Measurements from ENCODE around the gene CINP. TPM values are rescaled to one million over a fixed set of nuclear protein-coding genes. Genes with fewer than 3 reads are reported as not detected.

Gene CINP
- total RNA-seq, 1 donor from 2014 or later = 35.5 TPM

DNA sequence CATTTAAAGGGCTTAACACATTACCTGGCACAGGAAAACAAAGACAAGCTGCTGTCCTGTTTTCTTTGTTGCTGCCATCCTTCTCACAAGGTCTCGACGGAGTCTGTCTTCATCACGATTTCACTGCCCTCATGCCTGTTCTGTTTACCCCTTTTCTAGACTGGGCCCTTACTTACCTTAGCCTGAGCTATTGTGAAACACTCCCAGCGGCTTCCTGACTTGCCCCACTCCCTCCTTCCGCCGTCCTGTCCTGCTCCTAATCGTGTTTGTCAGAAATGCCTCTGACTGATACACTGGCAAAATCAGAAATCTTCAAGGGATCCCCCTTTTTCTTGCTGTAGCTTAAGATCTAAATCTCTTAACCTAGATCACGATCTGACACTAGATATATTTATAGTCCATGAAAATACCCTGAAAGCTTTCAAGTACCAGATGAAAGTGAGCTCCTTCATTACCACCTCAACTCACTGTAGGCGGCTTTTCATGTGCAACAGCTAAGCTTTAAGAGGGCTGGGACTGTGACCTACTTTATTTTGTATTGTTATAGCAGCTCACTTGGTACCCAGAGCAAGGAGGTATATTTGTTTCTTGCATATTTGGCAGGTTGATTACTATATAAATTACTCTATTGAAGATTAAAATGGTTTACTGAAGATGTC is 32.2 kb upstream of the CINP start:
- no peak for DNase-seq (ENCODE audit: low read depth, low spot score)
- no peak overlapping the region for H3K4me3 Mint-ChIP-seq
- no peaks in the 10 kb centered on the region for H3K27me3 Mint-ChIP-seq (ENCODE audit: low read depth)
- H3K9me3 Mint-ChIP-seq = peaks cover 5% of the 10 kb centered on the region
- peaks cover 22% of the 10 kb centered on the region for H3K4me1 Mint-ChIP-seq
- TF ChIP-seq, protein P1, sequence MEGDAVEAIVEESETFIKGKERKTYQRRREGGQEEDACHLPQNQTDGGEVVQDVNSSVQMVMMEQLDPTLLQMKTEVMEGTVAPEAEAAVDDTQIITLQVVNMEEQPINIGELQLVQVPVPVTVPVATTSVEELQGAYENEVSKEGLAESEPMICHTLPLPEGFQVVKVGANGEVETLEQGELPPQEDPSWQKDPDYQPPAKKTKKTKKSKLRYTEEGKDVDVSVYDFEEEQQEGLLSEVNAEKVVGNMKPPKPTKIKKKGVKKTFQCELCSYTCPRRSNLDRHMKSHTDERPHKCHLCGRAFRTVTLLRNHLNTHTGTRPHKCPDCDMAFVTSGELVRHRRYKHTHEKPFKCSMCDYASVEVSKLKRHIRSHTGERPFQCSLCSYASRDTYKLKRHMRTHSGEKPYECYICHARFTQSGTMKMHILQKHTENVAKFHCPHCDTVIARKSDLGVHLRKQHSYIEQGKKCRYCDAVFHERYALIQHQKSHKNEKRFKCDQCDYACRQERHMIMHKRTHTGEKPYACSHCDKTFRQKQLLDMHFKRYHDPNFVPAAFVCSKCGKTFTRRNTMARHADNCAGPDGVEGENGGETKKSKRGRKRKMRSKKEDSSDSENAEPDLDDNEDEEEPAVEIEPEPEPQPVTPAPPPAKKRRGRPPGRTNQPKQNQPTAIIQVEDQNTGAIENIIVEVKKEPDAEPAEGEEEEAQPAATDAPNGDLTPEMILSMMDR (conservative IDR thresholded peaks at IDR 0.05) = no peak
- H3K36me3 Mint-ChIP-seq (ENCODE audit: low read depth) = peaks cover 34% of the 10 kb centered on the region
- peak overlapping the region; percentile 14 for H3K27ac Mint-ChIP-seq (ENCODE audit: unreplicated experiment)

DNA sequence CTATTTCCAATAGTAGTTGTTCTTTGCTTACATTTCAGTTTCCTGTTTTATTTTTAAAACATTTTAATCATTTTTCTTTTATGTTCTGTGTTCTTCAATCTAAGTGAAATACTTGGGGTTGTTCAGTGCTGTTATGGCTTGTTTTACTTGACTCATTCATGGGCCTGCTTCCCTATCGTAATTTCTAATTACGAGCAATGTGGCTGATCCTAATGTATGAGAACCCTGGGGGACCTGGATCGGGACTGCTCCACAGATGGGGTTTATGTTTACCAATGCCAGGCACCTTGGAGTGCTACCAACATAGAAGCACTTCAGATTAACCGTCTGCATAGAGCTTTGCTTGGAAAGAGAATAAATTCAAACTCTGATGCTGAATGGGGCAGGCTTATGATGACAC is 29.8 kb upstream of the CINP start:
- no peaks in the 10 kb centered on the region for H3K9me3 Mint-ChIP-seq
- H3K36me3 Mint-ChIP-seq (ENCODE audit: low read depth) = peaks cover 19% of the 10 kb centered on the region
- H3K4me1 Mint-ChIP-seq = peaks cover 30% of the 10 kb centered on the region
- peak overlapping the region; percentile 15 for H3K27ac Mint-ChIP-seq (ENCODE audit: unreplicated experiment)
- no peak overlapping the region for H3K4me3 Mint-ChIP-seq
- TF ChIP-seq, protein P1 (conservative IDR thresholded peaks at IDR 0.05) = no peak
- no peak for DNase-seq (ENCODE audit: low read depth, low spot score)
- H3K27me3 Mint-ChIP-seq (ENCODE audit: low read depth) = no peaks in the 10 kb centered on the region

DNA sequence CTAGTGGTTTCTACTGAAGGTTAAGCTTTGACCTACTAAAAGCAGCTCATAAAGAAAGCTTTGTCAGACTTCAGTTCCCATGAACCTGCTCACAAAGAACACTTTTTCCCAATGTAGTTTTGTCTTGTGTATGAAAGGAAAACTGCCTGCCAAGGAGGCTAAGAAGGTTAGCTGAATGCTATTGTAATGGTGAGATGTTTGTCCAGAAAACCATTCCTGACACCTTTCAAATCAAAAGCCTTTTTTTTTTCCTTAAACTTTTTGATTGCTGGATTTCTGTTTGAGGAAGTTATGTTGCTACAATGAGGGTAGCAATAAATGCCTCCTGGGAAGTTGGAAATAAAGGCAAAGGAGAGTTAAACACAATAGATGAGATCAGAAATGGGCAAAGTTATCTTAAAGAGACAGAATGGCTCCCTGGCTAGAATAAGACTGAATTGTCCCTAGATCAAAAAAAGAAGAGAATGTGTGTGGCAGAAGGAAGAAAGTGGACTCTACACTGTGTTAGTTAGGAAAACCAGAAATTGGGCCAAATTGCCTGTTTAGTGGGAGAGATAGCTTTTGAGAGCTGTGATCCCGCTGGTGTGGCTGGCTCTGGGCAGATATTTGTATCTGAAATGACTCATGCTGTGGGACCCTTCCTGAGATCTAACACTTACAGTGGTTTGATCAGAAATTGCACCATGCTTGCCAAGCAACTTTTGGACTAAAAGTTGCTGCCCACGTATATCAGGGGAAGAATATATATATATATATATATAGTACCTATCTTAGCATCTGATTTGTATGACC is 27.6 kb upstream of the CINP start:
- DNase-seq (ENCODE audit: low read depth, low spot score) = no peak
- peaks cover 5% of the 10 kb centered on the region for H3K36me3 Mint-ChIP-seq (ENCODE audit: low read depth)
- H3K4me3 Mint-ChIP-seq = peak overlapping the region; percentile 1
- H3K27me3 Mint-ChIP-seq (ENCODE audit: low read depth) = no peaks in the 10 kb centered on the region
- H3K4me1 Mint-ChIP-seq = peaks cover 30% of the 10 kb centered on the region
- H3K9me3 Mint-ChIP-seq = no peaks in the 10 kb centered on the region
- H3K27ac Mint-ChIP-seq (ENCODE audit: unreplicated experiment) = peak overlapping the region; percentile 85
- TF ChIP-seq, protein P1 (conservative IDR thresholded peaks at IDR 0.05) = no peak

DNA sequence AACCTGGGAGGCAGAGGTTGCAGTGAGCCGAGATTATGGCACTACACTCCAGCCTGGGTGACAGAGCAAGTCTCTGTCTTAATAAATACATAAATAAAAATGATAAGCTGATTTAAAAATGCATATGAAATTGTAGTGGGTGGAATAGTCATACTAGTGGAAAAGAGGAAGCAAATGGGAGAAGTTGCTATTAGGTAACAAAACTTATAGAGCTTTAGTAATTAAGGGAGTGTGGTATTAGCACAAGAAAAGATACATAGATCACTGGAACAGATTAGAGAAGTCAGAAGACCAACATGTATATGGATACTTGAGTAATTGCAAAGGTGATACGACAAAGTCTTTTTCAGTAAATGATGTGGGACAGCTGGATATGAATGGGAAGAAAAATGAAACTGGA is 26.6 kb upstream of the CINP start:
- no peak overlapping the region for H3K4me3 Mint-ChIP-seq
- DNase-seq (ENCODE audit: low read depth, low spot score) = no peak
- H3K36me3 Mint-ChIP-seq (ENCODE audit: low read depth) = peaks cover 5% of the 10 kb centered on the region
- H3K4me1 Mint-ChIP-seq = peaks cover 25% of the 10 kb centered on the region
- no peaks in the 10 kb centered on the region for H3K27me3 Mint-ChIP-seq (ENCODE audit: low read depth)
- TF ChIP-seq, protein P1 (conservative IDR thresholded peaks at IDR 0.05) = no peak
- H3K9me3 Mint-ChIP-seq = no peaks in the 10 kb centered on the region
- peak overlapping the region; percentile 1 for H3K27ac Mint-ChIP-seq (ENCODE audit: unreplicated experiment)

DNA sequence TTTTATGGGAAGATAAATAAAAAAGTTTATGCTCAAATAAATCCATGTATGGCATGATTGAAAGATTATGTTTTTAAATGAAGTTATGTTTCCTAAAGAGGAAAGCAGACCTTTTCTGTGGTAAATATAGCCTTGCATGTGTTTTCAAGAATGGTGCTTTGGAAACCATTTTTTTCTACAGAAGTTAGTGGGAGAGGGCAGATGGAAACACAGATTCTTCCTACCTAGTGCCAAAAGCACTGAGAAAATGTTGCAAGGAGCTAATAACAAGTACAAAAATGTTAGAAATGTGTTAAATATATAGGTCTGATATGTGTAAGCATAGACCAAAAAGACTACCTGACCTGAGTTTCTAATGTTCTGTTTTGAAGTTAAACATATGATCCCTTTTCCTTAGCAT is 24.4 kb upstream of the CINP start:
- no peaks in the 10 kb centered on the region for H3K9me3 Mint-ChIP-seq
- no peaks in the 10 kb centered on the region for H3K27me3 Mint-ChIP-seq (ENCODE audit: low read depth)
- peaks cover 3% of the 10 kb centered on the region for H3K36me3 Mint-ChIP-seq (ENCODE audit: low read depth)
- no peak for DNase-seq (ENCODE audit: low read depth, low spot score)
- TF ChIP-seq, protein P1 (conservative IDR thresholded peaks at IDR 0.05) = no peak
- H3K4me1 Mint-ChIP-seq = peaks cover 20% of the 10 kb centered on the region
- no peak overlapping the region for H3K27ac Mint-ChIP-seq (ENCODE audit: unreplicated experiment)
- no peak overlapping the region for H3K4me3 Mint-ChIP-seq

Measured in neural crest cell (in vitro differentiated cells).